ENCODE measurements around the gene TNFRSF4.

Gene TNFRSF4

DNA sequence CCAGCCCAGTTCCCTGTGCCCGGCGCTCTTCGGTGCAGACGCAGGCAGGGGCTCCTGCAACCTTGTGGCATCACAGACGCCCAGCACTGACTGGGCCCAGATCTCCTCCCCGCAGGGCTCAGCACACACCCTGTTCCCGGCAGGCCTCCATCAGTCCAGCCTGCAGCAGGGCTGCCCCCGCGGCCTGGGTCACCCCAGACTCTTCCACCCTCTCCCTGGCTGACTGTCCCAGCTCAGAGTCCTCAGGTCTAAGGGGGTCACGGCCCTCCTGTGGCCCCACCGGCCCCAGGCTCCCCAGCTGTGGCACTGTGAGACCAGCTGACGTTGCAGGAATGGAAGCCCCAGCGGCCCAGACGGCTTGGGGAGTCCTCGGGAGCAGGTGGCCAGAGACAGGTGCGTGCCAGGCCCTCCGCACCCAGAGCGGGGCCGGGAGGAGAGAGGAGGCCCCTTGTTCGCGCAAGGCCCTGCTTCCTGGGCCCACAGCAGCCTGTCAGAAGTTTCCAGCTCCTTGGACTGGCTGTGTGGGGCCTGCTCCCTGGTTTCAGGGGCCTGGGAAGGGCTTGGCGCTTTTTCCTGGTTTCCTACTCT is 22.3 kb upstream of the TNFRSF4 start:
- FAIRE-seq (no peak), DNase-seq (ENCODE audit: insufficient read length, low spot score) (no peak)
- TF ChIP-seq, protein P1, sequence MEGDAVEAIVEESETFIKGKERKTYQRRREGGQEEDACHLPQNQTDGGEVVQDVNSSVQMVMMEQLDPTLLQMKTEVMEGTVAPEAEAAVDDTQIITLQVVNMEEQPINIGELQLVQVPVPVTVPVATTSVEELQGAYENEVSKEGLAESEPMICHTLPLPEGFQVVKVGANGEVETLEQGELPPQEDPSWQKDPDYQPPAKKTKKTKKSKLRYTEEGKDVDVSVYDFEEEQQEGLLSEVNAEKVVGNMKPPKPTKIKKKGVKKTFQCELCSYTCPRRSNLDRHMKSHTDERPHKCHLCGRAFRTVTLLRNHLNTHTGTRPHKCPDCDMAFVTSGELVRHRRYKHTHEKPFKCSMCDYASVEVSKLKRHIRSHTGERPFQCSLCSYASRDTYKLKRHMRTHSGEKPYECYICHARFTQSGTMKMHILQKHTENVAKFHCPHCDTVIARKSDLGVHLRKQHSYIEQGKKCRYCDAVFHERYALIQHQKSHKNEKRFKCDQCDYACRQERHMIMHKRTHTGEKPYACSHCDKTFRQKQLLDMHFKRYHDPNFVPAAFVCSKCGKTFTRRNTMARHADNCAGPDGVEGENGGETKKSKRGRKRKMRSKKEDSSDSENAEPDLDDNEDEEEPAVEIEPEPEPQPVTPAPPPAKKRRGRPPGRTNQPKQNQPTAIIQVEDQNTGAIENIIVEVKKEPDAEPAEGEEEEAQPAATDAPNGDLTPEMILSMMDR (IDR thresholded peaks at IDR 0.05; ENCODE audit: insufficient read depth, missing control alignments): no peak

DNA sequence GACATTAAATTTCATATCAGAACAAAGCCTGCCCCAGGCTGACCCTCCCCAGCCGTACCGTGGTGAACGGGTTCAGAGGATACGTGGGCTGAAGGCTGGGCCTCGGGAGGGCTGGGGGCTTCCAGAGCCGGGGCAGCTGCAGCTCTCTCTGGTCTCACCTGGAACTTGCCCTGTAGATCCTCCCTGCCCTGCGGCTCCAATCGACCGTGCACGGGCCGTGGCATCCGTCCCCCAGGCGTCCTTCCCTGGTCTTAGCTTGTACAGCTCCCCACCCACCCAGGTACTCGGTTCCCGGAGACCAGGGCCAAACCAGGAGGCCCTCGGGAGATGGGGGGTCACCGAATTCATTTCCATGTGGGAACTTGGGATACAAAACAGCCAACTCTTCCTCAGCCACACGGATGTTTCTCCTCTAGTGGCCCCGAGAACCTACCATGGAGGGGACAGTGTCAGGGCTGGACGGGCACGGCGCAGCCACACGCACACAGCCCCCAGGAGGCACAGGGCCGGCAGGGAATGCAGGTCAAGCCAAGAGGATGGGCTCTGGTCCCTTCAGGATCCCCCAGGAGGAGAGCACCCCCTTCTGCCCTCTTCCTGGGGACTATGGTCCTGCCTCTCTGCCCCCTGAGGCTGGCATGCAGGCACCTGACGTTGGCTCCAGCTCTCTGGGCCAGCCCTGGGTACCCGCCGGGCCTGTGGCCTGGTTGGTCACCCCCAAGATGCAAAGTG is 21.2 kb upstream of the TNFRSF4 start:
- FAIRE-seq (no peak), DNase-seq (ENCODE audit: insufficient read length, low spot score) (no peak)
- TF ChIP-seq, protein P1 (IDR thresholded peaks at IDR 0.05; ENCODE audit: insufficient read depth, missing control alignments): no peak

DNA sequence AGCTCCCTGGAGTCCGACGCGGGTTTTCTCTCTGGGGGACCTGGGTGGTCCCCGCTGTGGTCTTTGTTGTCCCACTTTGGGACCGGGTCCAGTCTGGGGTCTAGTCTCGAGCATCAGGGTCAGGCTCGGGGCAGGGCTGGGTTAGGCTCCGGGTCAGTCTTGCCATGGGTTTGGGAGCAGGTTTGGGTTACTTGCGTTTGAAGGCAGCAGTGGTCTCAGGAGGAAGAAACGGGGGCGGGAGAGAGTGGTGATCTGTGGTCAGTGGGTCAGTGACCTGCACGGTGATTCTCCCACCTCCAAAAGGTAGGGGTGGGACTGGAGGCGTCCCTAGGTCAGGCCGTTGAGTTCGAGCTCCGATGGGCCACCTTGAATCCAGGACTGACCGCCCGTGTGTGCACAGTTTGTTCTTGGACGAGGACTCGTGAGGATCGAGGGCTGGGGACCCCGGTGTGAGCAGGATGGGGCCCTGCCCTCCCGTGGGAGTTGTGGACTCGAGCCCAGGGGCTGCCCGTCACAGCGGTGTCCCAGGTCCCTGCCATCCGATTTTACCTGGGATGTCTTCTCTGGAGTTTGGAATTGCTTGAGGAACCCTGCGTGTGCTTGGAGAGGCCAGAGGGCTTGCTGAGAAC is 20.3 kb upstream of the TNFRSF4 start:
- no peak for DNase-seq (ENCODE audit: insufficient read length, low spot score)
- TF ChIP-seq, protein P1 (IDR thresholded peaks at IDR 0.05; ENCODE audit: insufficient read depth, missing control alignments): no peak
- FAIRE-seq: no peak

DNA sequence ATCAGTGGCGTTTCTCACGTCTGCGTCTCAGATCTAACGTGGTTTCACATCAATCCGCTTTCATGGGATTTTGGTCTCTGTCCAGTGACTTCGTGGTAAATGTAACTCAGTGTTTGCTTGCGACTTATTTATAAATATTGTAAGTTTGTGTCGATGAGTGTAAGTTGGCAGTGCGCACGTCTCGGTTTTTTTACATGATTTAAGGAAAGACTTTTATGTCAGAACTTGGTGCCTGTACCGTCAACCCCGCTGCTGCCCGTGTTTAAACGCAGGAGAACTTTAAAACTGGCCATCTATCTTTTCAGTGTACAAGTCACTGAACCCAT is 19.6 kb upstream of the TNFRSF4 start:
- FAIRE-seq: no peak
- DNase-seq (ENCODE audit: insufficient read length, low spot score): no peak
- TF ChIP-seq, protein P1 (IDR thresholded peaks at IDR 0.05; ENCODE audit: insufficient read depth, missing control alignments): no peak

DNA sequence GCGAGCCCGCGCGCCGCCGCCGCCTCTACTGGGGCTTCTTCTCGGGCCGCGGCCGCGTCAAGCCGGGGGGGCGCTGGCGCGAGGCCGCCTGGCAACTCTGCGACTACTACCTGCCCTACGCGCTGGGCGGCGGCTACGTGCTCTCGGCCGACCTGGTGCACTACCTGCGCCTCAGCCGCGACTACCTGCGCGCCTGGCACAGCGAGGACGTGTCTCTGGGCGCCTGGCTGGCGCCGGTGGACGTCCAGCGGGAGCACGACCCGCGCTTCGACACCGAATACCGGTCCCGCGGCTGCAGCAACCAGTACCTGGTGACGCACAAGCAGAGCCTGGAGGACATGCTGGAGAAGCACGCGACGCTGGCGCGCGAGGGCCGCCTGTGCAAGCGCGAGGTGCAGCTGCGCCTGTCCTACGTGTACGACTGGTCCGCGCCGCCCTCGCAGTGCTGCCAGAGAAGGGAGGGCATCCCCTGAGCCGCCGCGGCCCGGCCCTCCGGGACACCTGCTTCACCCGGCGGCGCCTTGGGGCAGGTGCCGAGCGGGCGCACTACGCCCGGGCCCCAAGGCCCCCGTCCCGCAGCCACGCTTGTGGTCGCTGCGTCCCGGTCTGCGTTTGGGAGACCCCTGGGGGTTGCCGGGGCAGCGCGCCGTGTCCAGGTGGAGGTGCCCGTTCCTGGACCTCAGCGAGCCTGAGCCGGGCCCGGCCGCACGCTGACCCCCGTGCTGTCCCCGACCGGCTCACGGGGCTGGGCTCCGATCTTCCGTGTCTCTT is 19.0 kb upstream of the TNFRSF4 start:
- TF ChIP-seq, protein P1 (IDR thresholded peaks at IDR 0.05; ENCODE audit: insufficient read depth, missing control alignments): no peak
- DNase-seq (ENCODE audit: insufficient read length, low spot score): no peak
- no peak for FAIRE-seq

DNA sequence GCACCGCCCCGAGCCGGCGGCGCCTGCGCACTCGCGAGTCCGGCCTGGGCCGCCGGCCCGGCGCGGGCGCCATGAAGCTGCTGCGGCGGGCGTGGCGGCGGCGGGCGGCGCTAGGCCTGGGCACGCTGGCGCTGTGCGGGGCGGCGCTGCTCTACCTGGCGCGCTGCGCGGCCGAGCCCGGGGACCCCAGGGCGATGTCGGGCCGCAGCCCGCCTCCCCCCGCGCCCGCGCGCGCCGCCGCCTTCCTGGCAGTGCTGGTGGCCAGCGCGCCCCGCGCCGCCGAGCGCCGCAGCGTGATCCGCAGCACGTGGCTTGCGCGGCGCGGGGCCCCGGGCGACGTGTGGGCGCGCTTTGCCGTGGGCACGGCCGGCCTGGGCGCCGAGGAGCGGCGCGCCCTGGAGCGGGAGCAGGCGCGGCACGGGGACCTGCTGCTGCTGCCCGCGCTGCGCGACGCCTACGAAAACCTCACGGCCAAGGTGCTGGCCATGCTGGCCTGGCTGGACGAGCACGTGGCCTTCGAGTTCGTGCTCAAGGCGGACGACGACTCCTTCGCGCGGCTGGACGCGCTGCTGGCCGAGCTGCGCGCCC is 18.3 kb upstream of the TNFRSF4 start, which contains the start of gene B3GALT6:
Gene B3GALT6, plus strand, starts transcription at position 30 of the 588 bp plus-strand sequence. Its CDS starts 42 bp downstream, at position 72.
- TF ChIP-seq, protein P1 (IDR thresholded peaks at IDR 0.05; ENCODE audit: insufficient read depth, missing control alignments): no peak
- no peak for DNase-seq (ENCODE audit: insufficient read length, low spot score)
- FAIRE-seq: no peak

Data from D721Med (cell line).